NT2/D1 (cell line): Measurements from ENCODE around the gene TYMP.

Experiments used
- SUZ12 ChIP-seq: IDR thresholded peaks from 2 replicates; pipeline ENCODE4 v1.6.1; 2011; ENCODE audit not compliant: insufficient read length, insufficient read depth; ENCODE audit errors: extremely low read depth
- YY1 ChIP-seq: IDR thresholded peaks from 2 replicates; pipeline ENCODE4 v1.6.1; 2011; ENCODE audit not compliant: insufficient read length, insufficient read depth
- ZNF274 ChIP-seq: IDR thresholded peaks from 2 replicates; pipeline ENCODE4 v1.6.1; 2011; ENCODE audit warnings: mild to moderate bottlenecking, low read depth, low read length

DNA sequence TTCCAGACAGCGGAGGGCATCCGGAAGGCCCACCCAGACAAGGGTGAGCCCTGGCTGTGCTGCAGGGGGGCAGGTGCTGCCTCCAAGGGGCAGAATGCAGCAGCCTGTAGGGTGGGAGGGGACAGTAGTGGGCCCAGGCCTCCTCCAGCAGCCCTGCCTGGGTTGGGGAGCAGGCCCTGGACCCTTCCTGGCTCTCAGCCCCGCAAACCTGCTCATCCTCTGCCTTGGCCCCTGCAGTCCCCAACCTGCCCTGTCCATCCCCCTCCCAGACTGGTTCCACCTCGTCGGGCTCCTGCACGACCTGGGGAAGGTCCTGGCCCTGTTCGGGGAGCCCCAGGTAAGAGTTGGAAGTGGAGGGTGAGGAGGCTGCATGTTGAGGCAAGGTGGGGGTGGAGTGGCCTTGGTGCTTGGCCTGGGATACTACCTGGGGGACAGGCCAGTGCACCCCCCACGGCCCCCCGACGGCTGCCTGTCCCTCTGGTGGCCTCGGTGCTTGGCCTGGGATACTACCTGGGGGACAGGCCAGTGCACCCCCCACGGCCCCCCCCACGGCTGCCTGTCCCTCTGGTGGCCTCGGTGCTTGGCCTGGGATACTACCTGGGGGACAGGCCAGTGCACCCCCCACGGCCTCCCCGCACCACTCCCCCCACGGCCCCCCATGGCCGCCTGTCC lies 41.7 kb downstream of the TYMP start:
- TF ChIP-seq ZNF274 (no peak), YY1 (no peak), SUZ12 (no peak)
